Gastrocnemius medialis (tissue), 4 donors: Measurements from ENCODE around the gene ABTB2.

Source experiments
- POLR2A ChIP-seq, 2 donors: fragments of 450-650 bp; IDR thresholded peaks; one replicate each; pipeline ENCODE4 v1.6.1; 2017; ENCODE audit warnings: antibody characterized with exemption in 2 of 2, mild to moderate bottlenecking in 2 of 2, moderate library complexity in 2 of 2
- TF ChIP-seq, protein P1 (sequence below), 5 experiments: fragments of 450-650 bp in 3 of 5; fragments of 200-600 bp in 2 of 5; sonication (generic) in 2 of 5; IDR thresholded peaks in 4 of 5; conservative IDR thresholded peaks in 1 of 5; 1 replicate in 4 of 5; 2 replicates in 1 of 5; pipeline ENCODE4 v1.5.1; 2016 to 2019; ENCODE audit warnings: antibody characterized with exemption in 5 of 5, mild to moderate bottlenecking in 3 of 5, moderate library complexity in 3 of 5

DNA sequence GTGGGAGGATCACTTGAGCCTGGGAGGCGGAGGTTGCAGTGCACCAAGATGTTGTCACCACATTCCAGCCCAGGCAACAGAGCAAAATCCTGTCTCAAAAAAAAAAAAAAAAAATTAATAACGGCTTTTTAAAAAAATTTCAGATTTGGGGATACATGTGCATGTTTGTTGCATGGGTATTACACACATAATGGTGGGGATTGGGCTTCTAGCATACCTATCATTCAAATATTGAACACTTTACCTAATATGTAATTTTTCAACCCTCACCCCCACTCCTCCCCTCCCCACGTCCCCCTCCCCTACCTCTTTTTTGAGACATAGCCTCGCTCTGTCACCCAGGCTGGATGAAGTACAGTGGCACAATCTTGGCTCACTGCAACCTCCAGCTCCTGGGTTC lies 40.1 kb downstream of the ABTB2 start:
- TF ChIP-seq, protein P1, sequence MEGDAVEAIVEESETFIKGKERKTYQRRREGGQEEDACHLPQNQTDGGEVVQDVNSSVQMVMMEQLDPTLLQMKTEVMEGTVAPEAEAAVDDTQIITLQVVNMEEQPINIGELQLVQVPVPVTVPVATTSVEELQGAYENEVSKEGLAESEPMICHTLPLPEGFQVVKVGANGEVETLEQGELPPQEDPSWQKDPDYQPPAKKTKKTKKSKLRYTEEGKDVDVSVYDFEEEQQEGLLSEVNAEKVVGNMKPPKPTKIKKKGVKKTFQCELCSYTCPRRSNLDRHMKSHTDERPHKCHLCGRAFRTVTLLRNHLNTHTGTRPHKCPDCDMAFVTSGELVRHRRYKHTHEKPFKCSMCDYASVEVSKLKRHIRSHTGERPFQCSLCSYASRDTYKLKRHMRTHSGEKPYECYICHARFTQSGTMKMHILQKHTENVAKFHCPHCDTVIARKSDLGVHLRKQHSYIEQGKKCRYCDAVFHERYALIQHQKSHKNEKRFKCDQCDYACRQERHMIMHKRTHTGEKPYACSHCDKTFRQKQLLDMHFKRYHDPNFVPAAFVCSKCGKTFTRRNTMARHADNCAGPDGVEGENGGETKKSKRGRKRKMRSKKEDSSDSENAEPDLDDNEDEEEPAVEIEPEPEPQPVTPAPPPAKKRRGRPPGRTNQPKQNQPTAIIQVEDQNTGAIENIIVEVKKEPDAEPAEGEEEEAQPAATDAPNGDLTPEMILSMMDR (IDR thresholded peaks at IDR 0.05 in 4 of 5, conservative IDR thresholded peaks at IDR 0.05 in 1 of 5), result no peak
- TF ChIP-seq POLR2A (IDR thresholded peaks at IDR 0.05), result no peak
